ENCODE results near the gene RNASE1.

DNA sequence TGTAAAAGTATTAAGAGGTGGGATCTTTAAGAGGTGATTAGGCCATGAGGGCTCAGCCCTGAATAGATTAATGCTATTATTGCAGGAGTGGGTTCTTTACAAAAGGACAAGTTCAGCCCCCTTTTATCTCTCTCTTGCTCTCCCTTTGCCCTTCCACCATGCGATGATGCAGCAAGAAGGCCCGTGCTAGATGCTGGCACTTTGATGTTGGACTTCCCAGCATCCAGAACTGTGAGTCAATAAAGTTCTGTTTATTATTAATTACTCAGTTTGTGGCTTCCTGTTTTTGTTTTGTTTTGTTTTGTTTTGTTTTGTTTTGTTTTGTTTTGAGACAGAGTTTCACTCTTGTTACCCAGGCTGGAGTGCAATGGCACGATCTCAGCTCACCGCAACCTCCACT, 10.1 kb downstream of the RNASE1 start:
- TF ChIP-seq, protein P1, sequence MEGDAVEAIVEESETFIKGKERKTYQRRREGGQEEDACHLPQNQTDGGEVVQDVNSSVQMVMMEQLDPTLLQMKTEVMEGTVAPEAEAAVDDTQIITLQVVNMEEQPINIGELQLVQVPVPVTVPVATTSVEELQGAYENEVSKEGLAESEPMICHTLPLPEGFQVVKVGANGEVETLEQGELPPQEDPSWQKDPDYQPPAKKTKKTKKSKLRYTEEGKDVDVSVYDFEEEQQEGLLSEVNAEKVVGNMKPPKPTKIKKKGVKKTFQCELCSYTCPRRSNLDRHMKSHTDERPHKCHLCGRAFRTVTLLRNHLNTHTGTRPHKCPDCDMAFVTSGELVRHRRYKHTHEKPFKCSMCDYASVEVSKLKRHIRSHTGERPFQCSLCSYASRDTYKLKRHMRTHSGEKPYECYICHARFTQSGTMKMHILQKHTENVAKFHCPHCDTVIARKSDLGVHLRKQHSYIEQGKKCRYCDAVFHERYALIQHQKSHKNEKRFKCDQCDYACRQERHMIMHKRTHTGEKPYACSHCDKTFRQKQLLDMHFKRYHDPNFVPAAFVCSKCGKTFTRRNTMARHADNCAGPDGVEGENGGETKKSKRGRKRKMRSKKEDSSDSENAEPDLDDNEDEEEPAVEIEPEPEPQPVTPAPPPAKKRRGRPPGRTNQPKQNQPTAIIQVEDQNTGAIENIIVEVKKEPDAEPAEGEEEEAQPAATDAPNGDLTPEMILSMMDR (IDR thresholded peaks at IDR 0.05; ENCODE audit: low read depth, low read length) = no peak
- TF ChIP-seq EZH2phosphoT487 (IDR thresholded peaks at IDR 0.05; ENCODE audit: low read depth) = no peak

Data from OCI-LY3 (cell line).